GM23338 (cell line): ENCODE data around the gene OLFML2A. TPM values are rescaled to one million over a fixed set of nuclear protein-coding genes. Genes with fewer than 3 reads are reported as not detected.

Experiments used
- ATAC-seq: fragments of 200-7000 bp; cut with Tn5 transposase; 3 replicates; pipeline ENCODE4 v1.9.1; 2020
- DNase-seq: peaks from one replicate; pipeline ENCODE4 v3.0.0-alpha.2; 2015; ENCODE audit warnings: low spot score
- H2AFZ ChIP-seq: fragments of 200-600 bp; sonication (generic); 2 replicates; pipeline ENCODE4 v1.8.0; 2016; ENCODE audit warnings: antibody characterized with exemption, mild to moderate bottlenecking, moderate library complexity
- H3F3A ChIP-seq: fragments of 200-600 bp; sonication (generic); replicated peaks from 2 replicates; pipeline ENCODE4 v1.8.0; 2017; ENCODE audit warnings: antibody characterized with exemption, mixed run types, low read depth
- H3K27ac ChIP-seq: fragments of 200-600 bp; sonication (generic); 2 replicates; pipeline ENCODE4 v1.6.1; 2016; ENCODE audit warnings: low read depth
- H3K27me3 ChIP-seq: fragments of 200-600 bp; sonication (generic); 2 replicates; pipeline ENCODE4 v1.8.0; 2016; ENCODE audit warnings: mild to moderate bottlenecking, mixed run types, moderate library complexity; ENCODE audit not compliant: insufficient read depth
- H3K36me3 ChIP-seq: fragments of 200-600 bp; sonication (generic); 2 replicates; pipeline ENCODE4 v1.8.0; 2016; ENCODE audit warnings: mild to moderate bottlenecking; ENCODE audit not compliant: insufficient read depth
- H3K4me1 ChIP-seq: fragments of 200-600 bp; sonication (generic); 2 replicates; pipeline ENCODE4 v1.8.0; 2016; ENCODE audit warnings: mild to moderate bottlenecking, moderate library complexity; ENCODE audit not compliant: insufficient read depth
- H3K4me2 ChIP-seq: fragments of 200-600 bp; sonication (generic); 2 replicates; pipeline ENCODE4 v1.7.1; 2017; ENCODE audit warnings: mixed run types
- H3K4me3 ChIP-seq: fragments of 200-600 bp; sonication (generic); 2 replicates; pipeline ENCODE4 v1.6.1; 2016; ENCODE audit warnings: mixed run types
- H3K79me2 ChIP-seq: fragments of 200-600 bp; sonication (generic); replicated peaks from 2 replicates; pipeline ENCODE4 v1.8.0; 2017; ENCODE audit warnings: mild to moderate bottlenecking; ENCODE audit not compliant: insufficient read depth
- H3K9me2 ChIP-seq: fragments of 200-600 bp; sonication (generic); 2 replicates; pipeline ENCODE4 v1.8.0; 2017; ENCODE audit not compliant: insufficient read depth
- H4K20me1 ChIP-seq: fragments of 200-600 bp; sonication (generic); replicated peaks from 2 replicates; pipeline ENCODE4 v1.8.0; 2017; ENCODE audit warnings: mild to moderate bottlenecking; ENCODE audit not compliant: insufficient read depth
- H3K27ac Mint-ChIP-seq: 2 replicates; pipeline ENCODE4 v1.8.0; 2020; ENCODE audit warnings: inconsistent platforms, mild to moderate bottlenecking, moderate library complexity, mixed read lengths
- H3K27me3 Mint-ChIP-seq: 3 replicates; pipeline ENCODE4 v1.8.0; 2022; ENCODE audit warnings: low read depth, mild to moderate bottlenecking, moderate library complexity, mixed read lengths, inconsistent platforms; ENCODE audit not compliant: insufficient read depth, poor library complexity
- H3K36me3 Mint-ChIP-seq: 3 replicates; pipeline ENCODE4 v1.8.0; 2021; ENCODE audit warnings: low read depth, mild to moderate bottlenecking, inconsistent platforms, moderate library complexity, mixed read lengths
- H3K4me1 Mint-ChIP-seq: 3 replicates; pipeline ENCODE4 v1.8.0; 2020; ENCODE audit warnings: mild to moderate bottlenecking, inconsistent platforms, mixed read lengths
- H3K4me3 Mint-ChIP-seq: 3 replicates; pipeline ENCODE4 v1.8.0; 2021; ENCODE audit warnings: moderate library complexity, mild to moderate bottlenecking, inconsistent platforms, mixed read lengths
- H3K9me3 Mint-ChIP-seq: 3 replicates; pipeline ENCODE4 v1.8.0; 2020; ENCODE audit warnings: moderate library complexity, mild to moderate bottlenecking, inconsistent platforms, mixed read lengths
- CREB1 ChIP-seq: fragments of 250-450 bp; sonication (Bioruptor Pico); IDR thresholded peaks from 2 replicates; pipeline ENCODE4 v1.5.0; 2020; ENCODE audit warnings: low read depth, mild to moderate bottlenecking, moderate library complexity
- EZH2 ChIP-seq: fragments of 200-600 bp; sonication (generic); IDR thresholded peaks from one replicate; pipeline ENCODE4 v1.8.0; 2017; ENCODE audit warnings: antibody characterized with exemption, mild to moderate bottlenecking, low read depth; ENCODE audit not compliant: unreplicated experiment
- EZH2phosphoT487 ChIP-seq: fragments of 200-600 bp; sonication (generic); IDR thresholded peaks from one replicate; pipeline ENCODE4 v1.8.1; 2018; ENCODE audit warnings: antibody characterized with exemption; ENCODE audit not compliant: unreplicated experiment
- JUNB ChIP-seq: IDR thresholded peaks from one replicate; pipeline ENCODE4 v1.6.1; 2016; ENCODE audit warnings: antibody characterized with exemption; ENCODE audit not compliant: unreplicated experiment
- NANOG ChIP-seq: IDR thresholded peaks from 2 replicates; pipeline ENCODE4 v1.6.1; 2016; ENCODE audit warnings: antibody characterized with exemption, borderline replicate concordance
- ZNF331 ChIP-seq: fragments of 250-450 bp; sonication (Bioruptor Pico); IDR thresholded peaks from 2 replicates; pipeline ENCODE4 v1.5.0; 2020; ENCODE audit warnings: low read depth, mild to moderate bottlenecking, moderate library complexity
- polyA plus RNA-seq: library from polyadenylated mRNA; unstranded; fragments of >200 nt; fragmentation: Nextera tagmentation; extraction: Ambion mirVana; gene quantifications from 2 replicates; pipeline ENCODE4 v1.2.1, GENCODE V29; 2016
- total RNA-seq: library from RNA; depleted of rRNA; stranded (reverse); fragments of >200 nt; shearing (Covaris generic); gene quantifications from 2 replicates; pipeline ENCODE4 v1.2.3, GENCODE V29; 2014
- TF ChIP-seq, protein P1 (sequence below): fragments of 250-450 bp; sonication (Bioruptor Pico); IDR thresholded peaks from 2 replicates; pipeline ENCODE4 v1.5.0; 2020; ENCODE audit warnings: mild to moderate bottlenecking, moderate library complexity
- TF ChIP-seq, protein P2 (sequence below), 2 experiments: fragments of 200-600 bp in 1 of 2; sonication (generic) in 1 of 2; conservative IDR thresholded peaks; 2 replicates each; pipeline versions ENCODE4 v1.5.1 to v1.6.1; 2016 to 2017; ENCODE audit warnings: antibody characterized with exemption in 2 of 2, low read depth in 2 of 2, mild to moderate bottlenecking in 2 of 2, moderate library complexity in 1 of 2

The OLFML2A gene
- total and polyA plus RNA-seq, 2 experiments from 2014 or later, result 1.1 to 6.7 TPM

GRCh38 chr9:124739360-124739759, 37.6 kb upstream of the OLFML2A start (continued):
- TF ChIP-seq, protein P1, sequence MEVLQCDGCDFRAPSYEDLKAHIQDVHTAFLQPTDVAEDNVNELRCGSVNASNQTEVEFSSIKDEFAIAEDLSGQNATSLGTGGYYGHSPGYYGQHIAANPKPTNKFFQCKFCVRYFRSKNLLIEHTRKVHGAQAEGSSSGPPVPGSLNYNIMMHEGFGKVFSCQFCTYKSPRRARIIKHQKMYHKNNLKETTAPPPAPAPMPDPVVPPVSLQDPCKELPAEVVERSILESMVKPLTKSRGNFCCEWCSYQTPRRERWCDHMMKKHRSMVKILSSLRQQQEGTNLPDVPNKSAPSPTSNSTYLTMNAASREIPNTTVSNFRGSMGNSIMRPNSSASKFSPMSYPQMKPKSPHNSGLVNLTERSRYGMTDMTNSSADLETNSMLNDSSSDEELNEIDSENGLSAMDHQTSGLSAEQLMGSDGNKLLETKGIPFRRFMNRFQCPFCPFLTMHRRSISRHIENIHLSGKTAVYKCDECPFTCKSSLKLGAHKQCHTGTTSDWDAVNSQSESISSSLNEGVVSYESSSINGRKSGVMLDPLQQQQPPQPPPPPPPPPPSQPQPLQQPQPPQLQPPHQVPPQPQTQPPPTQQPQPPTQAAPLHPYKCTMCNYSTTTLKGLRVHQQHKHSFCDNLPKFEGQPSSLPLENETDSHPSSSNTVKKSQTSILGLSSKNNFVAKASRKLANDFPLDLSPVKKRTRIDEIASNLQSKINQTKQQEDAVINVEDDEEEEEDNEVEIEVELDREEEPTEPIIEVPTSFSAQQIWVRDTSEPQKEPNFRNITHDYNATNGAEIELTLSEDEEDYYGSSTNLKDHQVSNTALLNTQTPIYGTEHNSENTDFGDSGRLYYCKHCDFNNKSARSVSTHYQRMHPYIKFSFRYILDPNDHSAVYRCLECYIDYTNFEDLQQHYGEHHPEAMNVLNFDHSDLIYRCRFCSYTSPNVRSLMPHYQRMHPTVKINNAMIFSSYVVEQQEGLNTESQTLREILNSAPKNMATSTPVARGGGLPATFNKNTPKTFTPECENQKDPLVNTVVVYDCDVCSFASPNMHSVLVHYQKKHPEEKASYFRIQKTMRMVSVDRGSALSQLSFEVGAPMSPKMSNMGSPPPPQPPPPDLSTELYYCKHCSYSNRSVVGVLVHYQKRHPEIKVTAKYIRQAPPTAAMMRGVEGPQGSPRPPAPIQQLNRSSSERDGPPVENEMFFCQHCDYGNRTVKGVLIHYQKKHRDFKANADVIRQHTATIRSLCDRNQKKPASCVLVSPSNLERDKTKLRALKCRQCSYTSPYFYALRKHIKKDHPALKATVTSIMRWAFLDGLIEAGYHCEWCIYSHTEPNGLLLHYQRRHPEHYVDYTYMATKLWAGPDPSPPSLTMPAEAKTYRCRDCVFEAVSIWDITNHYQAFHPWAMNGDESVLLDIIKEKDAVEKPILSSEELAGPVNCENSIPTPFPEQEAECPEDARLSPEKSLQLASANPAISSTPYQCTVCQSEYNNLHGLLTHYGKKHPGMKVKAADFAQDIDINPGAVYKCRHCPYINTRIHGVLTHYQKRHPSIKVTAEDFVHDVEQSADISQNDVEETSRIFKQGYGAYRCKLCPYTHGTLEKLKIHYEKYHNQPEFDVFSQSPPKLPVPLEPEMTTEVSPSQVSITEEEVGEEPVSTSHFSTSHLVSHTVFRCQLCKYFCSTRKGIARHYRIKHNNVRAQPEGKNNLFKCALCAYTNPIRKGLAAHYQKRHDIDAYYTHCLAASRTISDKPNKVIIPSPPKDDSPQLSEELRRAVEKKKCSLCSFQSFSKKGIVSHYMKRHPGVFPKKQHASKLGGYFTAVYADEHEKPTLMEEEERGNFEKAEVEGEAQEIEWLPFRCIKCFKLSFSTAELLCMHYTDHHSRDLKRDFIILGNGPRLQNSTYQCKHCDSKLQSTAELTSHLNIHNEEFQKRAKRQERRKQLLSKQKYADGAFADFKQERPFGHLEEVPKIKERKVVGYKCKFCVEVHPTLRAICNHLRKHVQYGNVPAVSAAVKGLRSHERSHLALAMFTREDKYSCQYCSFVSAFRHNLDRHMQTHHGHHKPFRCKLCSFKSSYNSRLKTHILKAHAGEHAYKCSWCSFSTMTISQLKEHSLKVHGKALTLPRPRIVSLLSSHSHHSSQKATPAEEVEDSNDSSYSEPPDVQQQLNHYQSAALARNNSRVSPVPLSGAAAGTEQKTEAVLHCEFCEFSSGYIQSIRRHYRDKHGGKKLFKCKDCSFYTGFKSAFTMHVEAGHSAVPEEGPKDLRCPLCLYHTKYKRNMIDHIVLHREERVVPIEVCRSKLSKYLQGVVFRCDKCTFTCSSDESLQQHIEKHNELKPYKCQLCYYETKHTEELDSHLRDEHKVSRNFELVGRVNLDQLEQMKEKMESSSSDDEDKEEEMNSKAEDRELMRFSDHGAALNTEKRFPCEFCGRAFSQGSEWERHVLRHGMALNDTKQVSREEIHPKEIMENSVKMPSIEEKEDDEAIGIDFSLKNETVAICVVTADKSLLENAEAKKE (CRISPR knock-in tag), result no peak
- TF ChIP-seq, protein P2, sequence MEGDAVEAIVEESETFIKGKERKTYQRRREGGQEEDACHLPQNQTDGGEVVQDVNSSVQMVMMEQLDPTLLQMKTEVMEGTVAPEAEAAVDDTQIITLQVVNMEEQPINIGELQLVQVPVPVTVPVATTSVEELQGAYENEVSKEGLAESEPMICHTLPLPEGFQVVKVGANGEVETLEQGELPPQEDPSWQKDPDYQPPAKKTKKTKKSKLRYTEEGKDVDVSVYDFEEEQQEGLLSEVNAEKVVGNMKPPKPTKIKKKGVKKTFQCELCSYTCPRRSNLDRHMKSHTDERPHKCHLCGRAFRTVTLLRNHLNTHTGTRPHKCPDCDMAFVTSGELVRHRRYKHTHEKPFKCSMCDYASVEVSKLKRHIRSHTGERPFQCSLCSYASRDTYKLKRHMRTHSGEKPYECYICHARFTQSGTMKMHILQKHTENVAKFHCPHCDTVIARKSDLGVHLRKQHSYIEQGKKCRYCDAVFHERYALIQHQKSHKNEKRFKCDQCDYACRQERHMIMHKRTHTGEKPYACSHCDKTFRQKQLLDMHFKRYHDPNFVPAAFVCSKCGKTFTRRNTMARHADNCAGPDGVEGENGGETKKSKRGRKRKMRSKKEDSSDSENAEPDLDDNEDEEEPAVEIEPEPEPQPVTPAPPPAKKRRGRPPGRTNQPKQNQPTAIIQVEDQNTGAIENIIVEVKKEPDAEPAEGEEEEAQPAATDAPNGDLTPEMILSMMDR (conservative IDR thresholded peaks at IDR 0.05; ENCODE audit: low read depth in 2 of 2), result no peak
- no peak for TF ChIP-seq CREB1 (CRISPR knock-in tag)

DNA sequence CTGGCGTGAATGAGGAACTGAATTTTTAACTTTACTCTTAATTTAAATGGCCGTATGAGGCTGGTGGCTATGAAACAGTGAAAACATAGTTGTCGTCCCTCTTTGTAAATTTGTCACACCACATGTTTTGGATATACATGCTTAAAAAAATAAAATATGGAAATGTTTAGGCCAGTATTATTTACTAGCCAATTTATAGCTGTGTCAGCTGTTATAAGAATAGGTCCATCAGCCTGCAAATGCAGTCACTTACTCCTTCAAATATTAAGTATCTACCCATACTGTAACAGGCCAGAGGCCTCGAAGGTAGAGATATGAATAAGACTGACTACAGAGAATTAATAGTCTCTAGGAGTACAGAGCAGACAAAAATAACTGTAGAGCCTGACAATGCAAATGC, 35.8 kb upstream of the OLFML2A start:
- no peak for ATAC-seq
- no peak overlapping the region for H3K4me3 ChIP-seq
- peaks cover 78% of the 10 kb centered on the region for H3K79me2 ChIP-seq
- peaks cover 4% of the 10 kb centered on the region; the same call in 1 of the 2 replicates for H4K20me1 ChIP-seq
- no peak overlapping the region for H2AFZ ChIP-seq
- H3K4me1 Mint-ChIP-seq, result peaks cover 32% of the 10 kb centered on the region
- no peak overlapping the region for H3K4me2 ChIP-seq
- H3K4me3 Mint-ChIP-seq, result no peak overlapping the region
- no peak overlapping the region for H3K27ac ChIP-seq
- H3K9me3 Mint-ChIP-seq, result no peaks in the 10 kb centered on the region
- no peaks in the 10 kb centered on the region for H3K4me1 ChIP-seq
- H3K27me3 Mint-ChIP-seq, result peaks cover 1% of the 10 kb centered on the region
- no peaks in the 10 kb centered on the region for H3K9me2 ChIP-seq
- no peaks in the 10 kb centered on the region for H3K27me3 ChIP-seq
- no peaks in the 10 kb centered on the region for H3K36me3 ChIP-seq
- no peak overlapping the region for H3K27ac Mint-ChIP-seq
- peaks cover 28% of the 10 kb centered on the region for H3K36me3 Mint-ChIP-seq
- H3F3A ChIP-seq, result no peaks in the 10 kb centered on the region
- DNase-seq, result no peak
- TF ChIP-seq JUNB (no peak), NANOG (no peak), EZH2phosphoT487 (no peak), ZNF331 (no peak), EZH2 (no peak), CREB1 (CRISPR knock-in tag) (no peak)
- TF ChIP-seq, protein P1 (CRISPR knock-in tag), result no peak
